ENCODE results near the gene SUN1.
"Not testable (repeated sequence)": the region's sequence is repeated elsewhere in the genome, so short reads cannot be mapped to it uniquely, and the experiment has no call there.

The SUN1 gene

DNA sequence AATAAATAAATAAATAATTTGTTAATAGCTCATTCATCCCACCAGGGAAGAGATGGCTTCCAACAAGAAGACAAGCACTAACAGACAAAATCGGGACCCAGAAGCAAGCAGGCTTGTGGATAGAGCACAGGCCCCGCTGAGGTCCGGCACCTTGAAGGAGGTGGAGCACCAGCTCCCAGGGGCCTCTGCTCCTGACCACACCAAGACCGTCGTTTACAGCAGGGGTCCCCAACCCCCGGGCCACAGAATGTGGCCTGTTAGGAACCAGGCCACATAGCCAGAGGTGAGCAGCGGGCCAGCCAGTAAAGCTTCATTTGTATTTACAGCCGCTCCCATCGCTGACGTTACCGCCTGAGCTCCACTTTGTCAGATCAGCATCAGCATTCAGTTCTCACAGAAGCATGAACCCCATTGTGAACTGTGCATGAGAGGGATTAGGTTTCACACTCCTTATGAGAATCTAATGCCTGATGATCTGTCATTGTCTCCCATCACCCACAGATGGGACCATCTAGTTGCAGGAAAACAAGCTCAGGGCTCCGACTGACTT lies 33.3 kb upstream of the SUN1 start:
- H3K4me3 ChIP-seq (ENCODE audit: low read depth, low read length) = no peak overlapping the region
- no peak overlapping the region for H3K27ac ChIP-seq
- no peaks in the 10 kb centered on the region for H3K27me3 ChIP-seq (replicated peaks)
- no peaks in the 10 kb centered on the region for H3K36me3 ChIP-seq (replicated peaks)
- DNase-seq = no peak
- in situ Hi-C loops (cut with HindIII; ENCODE audit: low pct_ligation_motif_present, low sequenced_read_pairs) = no loop called here
- TF ChIP-seq, protein P1, sequence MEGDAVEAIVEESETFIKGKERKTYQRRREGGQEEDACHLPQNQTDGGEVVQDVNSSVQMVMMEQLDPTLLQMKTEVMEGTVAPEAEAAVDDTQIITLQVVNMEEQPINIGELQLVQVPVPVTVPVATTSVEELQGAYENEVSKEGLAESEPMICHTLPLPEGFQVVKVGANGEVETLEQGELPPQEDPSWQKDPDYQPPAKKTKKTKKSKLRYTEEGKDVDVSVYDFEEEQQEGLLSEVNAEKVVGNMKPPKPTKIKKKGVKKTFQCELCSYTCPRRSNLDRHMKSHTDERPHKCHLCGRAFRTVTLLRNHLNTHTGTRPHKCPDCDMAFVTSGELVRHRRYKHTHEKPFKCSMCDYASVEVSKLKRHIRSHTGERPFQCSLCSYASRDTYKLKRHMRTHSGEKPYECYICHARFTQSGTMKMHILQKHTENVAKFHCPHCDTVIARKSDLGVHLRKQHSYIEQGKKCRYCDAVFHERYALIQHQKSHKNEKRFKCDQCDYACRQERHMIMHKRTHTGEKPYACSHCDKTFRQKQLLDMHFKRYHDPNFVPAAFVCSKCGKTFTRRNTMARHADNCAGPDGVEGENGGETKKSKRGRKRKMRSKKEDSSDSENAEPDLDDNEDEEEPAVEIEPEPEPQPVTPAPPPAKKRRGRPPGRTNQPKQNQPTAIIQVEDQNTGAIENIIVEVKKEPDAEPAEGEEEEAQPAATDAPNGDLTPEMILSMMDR (IDR thresholded peaks at IDR 0.05; ENCODE audit: low read depth, low read length, missing control alignments) = no peak

DNA sequence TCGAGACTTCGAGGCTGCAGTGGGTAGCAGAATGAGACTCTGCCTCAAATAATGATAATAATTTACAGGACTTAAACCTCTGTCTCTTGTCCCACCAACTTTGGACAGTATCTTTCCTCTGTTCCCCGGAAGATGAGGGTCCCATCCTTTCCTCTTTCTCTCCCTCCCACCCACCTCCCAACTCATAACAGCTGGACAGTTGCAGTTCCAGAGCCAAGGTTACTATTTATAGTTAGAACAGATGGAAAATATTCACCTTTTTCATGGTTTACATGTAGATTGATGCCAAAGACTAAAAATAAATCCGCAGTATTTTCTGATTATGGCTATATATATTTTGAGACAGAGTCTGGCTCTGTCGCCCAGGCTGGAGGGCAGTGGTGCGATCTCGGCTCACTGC lies 31.6 kb upstream of the SUN1 start:
- DNase-seq = no peak
- Histone ChIP-seq H3K36me3 (replicated peaks) (no peaks in the 10 kb centered on the region), H3K4me3 (ENCODE audit: low read depth, low read length) (no peak overlapping the region), H3K27ac (no peak overlapping the region), H3K27me3 (replicated peaks) (no peaks in the 10 kb centered on the region)
- in situ Hi-C loops (cut with HindIII; ENCODE audit: low pct_ligation_motif_present, low sequenced_read_pairs) = no loop called here
- TF ChIP-seq, protein P1 (IDR thresholded peaks at IDR 0.05; ENCODE audit: low read depth, low read length, missing control alignments) = no peak

DNA sequence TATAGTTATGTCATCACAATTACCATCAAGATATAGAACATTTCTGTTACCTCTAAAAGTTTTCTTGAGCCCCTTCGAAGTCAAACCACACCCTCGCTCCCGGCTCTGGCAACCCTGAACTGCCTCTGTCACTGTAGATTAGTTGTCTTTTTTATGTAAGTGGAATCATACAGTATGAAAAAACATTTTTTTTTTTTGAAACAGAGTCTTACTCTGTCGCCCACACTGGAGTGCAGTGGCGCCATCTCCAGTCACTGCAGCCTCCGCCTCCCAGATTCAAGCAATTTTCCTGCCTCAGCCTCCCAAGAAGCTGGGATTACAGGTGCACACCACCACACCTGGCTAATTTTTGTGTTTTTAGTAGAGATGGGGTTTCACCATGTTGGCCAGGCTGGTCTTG lies 30.9 kb upstream of the SUN1 start:
- H3K4me3 ChIP-seq (ENCODE audit: low read depth, low read length); H3K27me3 ChIP-seq (replicated peaks); in situ Hi-C loops (cut with HindIII; ENCODE audit: low pct_ligation_motif_present, low sequenced_read_pairs); H3K27ac ChIP-seq; H3K36me3 ChIP-seq (replicated peaks); DNase-seq: not testable (repeated sequence)

DNA sequence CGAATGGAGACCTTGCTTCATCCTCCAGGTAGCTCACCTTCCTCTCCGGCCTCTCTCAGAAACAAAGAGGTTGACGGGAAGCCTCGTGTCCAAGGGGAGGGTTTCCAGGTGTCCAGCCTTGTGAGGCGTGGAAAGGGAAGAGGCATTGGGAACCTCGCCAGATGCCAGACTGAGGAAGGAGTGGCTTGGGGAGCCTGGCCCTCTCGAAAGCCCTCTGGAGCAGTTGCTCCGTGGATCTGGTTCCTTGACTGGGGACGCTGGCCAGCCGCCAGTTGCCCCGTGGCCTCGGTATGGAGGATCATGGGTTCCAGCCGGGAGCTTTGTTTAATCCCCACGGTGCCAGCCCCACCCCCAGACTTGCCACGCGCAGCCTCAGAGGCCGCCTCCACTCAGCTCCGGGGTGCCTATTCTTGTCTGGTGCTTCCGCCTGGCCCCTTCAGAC lies 30.3 kb upstream of the SUN1 start:
- Histone ChIP-seq H3K27ac (no peak overlapping the region), H3K27me3 (replicated peaks) (no peaks in the 10 kb centered on the region), H3K4me3 (ENCODE audit: low read depth, low read length) (peak overlapping the region; percentile 3), H3K36me3 (replicated peaks) (no peaks in the 10 kb centered on the region)
- in situ Hi-C loops (cut with HindIII; ENCODE audit: low pct_ligation_motif_present, low sequenced_read_pairs) = no loop called here
- no peak for DNase-seq
- TF ChIP-seq, protein P1 (IDR thresholded peaks at IDR 0.05; ENCODE audit: low read depth, low read length, missing control alignments) = no peak

DNA sequence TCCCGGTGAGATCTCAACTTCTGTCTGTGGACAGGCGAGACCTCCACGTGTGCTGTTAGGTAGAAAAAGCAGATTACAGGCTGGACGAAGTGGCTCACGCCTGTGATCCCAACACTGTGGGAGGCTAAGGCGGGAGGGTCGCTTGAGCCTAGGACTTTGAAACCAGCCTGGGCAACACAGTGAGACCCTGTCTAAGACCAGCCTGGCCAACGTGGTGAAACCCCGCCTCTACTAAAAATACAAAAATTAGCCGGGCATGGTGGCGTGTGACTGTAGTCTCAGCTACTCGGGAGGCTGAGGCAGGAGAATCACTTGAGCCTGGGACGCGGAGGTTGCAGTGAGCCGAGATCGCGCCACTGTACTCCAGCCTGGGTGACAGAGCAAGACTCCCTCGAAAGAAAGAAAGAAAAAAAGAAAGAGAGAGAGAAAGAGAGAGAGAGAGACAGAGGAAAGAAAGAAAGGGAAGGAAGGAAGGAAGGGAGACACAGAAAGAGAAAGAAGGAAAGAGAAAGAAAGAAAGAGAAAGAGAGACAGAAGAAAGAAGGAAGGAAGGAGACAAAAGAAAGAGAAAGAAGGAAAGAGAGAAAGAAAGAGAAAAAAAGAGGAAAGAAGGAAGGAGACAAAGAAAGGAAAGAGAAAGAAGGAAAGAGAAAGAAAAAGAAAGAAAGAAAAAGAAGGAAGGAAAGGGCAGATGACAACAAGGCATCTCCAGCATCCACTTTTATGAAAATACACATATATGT lies 29.6 kb upstream of the SUN1 start:
- H3K27me3 ChIP-seq (replicated peaks) = no peaks in the 10 kb centered on the region
- H3K4me3 ChIP-seq (ENCODE audit: low read depth, low read length) = no peak overlapping the region
- in situ Hi-C loops (cut with HindIII; ENCODE audit: low pct_ligation_motif_present, low sequenced_read_pairs) = no loop called here
- TF ChIP-seq, protein P1 (IDR thresholded peaks at IDR 0.05; ENCODE audit: low read depth, low read length, missing control alignments) = no peak
- no peak overlapping the region for H3K27ac ChIP-seq
- DNase-seq = no peak
- no peaks in the 10 kb centered on the region for H3K36me3 ChIP-seq (replicated peaks)

DNA sequence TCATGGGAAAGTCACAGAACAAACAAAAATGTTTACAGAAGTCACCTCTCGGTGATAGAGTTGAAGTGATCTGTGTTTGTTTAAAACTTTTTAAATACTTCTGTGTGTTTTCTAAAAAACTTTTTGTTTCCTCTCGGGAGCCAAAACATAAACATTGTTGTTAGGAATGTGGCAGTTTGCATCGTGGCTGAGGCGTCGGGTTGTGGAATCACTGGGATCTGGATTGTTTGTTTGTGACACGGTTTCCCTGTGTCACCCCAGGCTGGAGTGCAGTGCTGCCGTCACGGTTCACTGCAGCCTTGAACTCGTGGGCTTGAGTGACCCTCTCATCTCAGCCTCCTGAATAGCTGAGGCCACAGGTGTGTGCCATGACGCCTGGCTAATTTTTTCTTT lies 29.0 kb upstream of the SUN1 start:
- in situ Hi-C loops (cut with HindIII; ENCODE audit: low pct_ligation_motif_present, low sequenced_read_pairs) = no loop called here
- no peaks in the 10 kb centered on the region for H3K36me3 ChIP-seq (replicated peaks)

DNA sequence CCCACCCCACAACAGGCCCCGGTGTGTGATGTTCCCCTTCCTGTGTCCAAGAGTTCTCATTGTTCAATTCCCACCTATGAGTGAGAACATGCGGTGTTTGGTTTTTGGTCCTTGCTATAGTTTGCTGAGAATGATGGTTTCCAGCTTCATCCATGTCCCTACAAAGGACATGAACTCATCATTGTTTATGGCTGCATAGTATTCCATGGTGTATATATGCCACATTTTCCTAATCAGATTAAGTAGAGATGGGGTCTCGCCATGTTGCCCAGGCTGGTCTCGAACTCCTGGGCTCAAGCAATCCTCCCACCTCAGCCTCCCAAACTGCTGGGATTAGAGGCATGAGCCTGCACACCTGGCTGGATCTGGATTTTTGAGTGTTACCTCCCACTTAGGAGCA lies 28.5 kb upstream of the SUN1 start:
- in situ Hi-C loops (cut with HindIII; ENCODE audit: low pct_ligation_motif_present, low sequenced_read_pairs); DNase-seq; H3K27me3 ChIP-seq (replicated peaks); H3K27ac ChIP-seq; H3K4me3 ChIP-seq (ENCODE audit: low read depth, low read length); H3K36me3 ChIP-seq (replicated peaks): not testable (repeated sequence)

More for the DNA sequence above, 29.0 kb upstream of the SUN1 start:
- no peak overlapping the region for H3K4me3 ChIP-seq (ENCODE audit: low read depth, low read length)
- TF ChIP-seq, protein P1 (IDR thresholded peaks at IDR 0.05; ENCODE audit: low read depth, low read length, missing control alignments) = no peak
- H3K27me3 ChIP-seq (replicated peaks) = no peaks in the 10 kb centered on the region
- DNase-seq = no peak
- no peak overlapping the region for H3K27ac ChIP-seq
